NCI-H146 treated with DMSO at 0.1 percent for 48 hours (cell line): ENCODE measurements around the gene RPTOR.
A peak's percentile ranks its signal among the peaks of the same experiment; 100 is the strongest.

Experiments used
- DNase-seq: peaks from one replicate; lab custom pipeline; 2025; ENCODE audit not compliant: unreplicated experiment; lab: John Stamatoyannopoulos, UW

Gene RPTOR

GRCh38 chr17:80965606-80966005 lies 421.0 kb downstream of the RPTOR start:
- DNase-seq: no peak

GRCh38 chr17:80967404-80967872 lies 422.8 kb downstream of the RPTOR start:
- DNase-seq: no peak

DNA sequence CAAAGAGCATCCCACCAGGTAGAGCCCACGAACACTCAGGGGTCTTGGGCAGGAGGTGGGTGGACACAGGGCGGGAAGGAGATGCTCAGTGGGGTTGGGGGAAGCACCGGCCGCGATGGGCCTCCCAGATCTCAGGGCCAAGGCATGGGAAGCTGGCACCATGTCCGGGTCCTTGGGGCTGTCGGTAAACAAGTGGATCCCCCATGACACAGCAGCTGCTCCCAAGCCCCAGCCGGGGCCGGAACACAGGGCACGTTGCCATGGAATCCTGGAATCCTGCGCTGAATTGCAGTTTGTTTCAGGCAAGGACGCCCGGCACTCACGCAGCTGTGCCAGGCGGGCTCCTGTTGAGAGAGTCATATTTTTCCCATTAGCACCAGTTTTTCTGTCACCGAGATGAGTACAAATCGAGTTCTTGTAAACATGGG lies 424.0 kb downstream of the RPTOR start:
- DNase-seq: peak; percentile 57

GRCh38 chr17:80969030-80969673 lies 424.5 kb downstream of the RPTOR start:
- DNase-seq: no peak

DNA sequence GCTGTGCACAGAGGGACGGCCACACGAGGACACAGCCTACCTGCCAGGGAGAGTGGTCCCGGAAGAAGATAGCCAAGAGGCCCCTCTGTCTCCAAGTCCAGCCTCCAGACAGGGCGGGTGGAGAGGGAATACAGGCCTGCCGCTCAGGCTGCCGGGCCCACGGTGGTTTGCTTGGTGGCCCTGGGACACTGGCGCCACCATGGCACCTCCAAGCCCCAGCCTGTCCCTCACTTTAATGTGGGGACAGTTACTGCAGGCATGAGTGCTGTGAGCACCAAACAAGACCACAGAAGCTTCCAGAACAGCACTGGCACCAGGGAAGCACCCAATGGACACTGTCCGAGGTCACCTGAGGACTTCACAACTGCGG lies 425.0 kb downstream of the RPTOR start:
- no peak for DNase-seq

GRCh38 chr17:80970044-80970761 lies 425.6 kb downstream of the RPTOR start:
- no peak for DNase-seq

DNA sequence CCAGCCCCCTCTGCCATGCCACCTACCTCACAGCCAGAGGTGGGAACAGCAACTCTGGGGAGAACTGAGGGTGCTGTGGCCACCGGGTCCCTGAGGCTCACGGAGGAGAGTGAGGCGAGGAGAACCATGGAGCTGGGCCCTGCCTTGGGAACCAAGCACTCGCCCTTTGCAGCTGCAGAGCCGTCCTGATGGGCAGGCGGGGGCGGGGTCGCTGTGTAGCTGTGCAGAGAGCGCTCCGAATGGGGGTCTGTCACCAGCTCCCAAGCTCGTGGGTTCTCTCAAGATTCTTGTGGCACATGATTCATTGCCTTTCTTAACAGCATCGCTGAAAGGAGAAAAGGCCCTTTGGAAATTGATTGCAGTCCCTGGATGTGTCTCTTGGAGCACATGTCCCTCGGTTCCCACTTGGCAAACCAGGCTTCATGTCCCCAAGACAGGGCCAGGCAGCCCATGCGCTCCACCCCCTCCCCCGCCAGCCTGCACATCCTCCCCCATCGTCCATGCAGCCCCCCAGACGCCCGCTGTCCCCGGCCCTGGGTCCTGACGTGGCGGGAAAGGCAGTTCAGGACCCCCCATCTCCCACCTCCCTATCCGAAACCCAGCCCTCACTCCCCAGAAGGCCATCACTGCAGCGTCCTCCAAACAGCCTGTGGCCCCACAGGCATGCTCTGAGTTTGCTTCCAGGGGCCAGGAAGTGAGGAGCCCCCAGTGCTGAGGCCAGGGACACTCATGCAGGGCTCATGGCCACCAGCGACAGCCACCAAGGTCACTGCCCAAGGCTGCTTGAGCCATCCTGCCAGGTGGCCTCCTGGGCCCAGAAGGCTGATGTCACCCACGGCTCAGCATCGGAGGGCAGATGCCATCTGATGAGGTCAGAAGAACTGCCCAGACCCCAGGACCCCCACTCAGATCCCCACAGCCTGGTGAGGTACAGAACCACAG lies 426.4 kb downstream of the RPTOR start:
- no peak for DNase-seq

DNA sequence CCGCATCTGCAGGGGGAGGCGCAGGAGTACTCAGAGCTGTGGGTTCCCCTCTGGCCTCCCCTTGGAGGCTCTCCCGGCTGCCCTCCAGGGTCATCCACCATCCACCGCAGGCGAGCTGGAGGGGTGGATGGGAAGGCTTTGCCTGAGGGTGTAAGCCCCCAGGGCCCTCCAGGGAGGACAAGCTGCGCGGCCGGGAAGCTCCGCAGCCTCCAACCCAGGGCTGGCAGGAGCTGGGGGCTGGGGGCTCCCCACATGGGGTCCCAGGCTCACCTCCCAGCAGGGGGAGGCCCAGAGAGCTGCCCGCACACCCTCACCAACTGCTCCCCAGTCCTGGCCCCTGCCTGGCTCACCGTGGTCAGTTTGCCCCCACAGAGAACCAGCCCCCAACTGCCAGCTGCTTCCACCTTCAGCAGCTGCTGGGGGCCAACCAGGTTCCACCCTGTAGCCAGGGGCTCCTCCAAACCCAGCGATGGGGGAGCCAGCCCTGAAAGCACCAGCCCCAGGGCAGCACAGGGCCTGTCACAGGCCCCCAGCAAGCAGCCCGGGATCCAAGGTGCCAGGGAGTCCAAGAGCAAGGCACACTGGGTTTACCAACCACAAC lies 427.2 kb downstream of the RPTOR start:
- DNase-seq: no peak

- DNase-seq: no peak
Observed at GRCh38 chr17:80976701-80977100, 432.1 kb downstream of the RPTOR start.

DNA sequence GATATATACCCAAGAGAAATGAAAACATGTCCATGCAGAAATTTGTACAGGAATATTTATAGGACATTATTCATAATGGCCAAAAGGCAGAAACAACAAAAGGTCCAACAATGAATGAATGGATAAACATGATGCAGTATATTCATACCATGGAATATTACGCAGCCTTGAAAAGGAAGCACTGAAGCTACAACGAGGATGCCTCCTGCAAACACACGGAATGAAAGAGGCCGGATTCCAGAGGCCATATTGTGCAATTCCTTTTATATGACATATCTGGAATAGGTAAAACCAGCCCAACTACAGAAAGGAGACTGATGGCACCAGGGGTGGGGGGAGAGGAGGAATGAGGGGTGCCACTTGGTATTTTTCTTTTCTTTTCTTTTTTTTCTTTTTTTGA lies 432.5 kb downstream of the RPTOR start:
- no peak for DNase-seq

- no peak for DNase-seq
Observed at GRCh38 chr17:80978499-80979497, 434.2 kb downstream of the RPTOR start.

DNA sequence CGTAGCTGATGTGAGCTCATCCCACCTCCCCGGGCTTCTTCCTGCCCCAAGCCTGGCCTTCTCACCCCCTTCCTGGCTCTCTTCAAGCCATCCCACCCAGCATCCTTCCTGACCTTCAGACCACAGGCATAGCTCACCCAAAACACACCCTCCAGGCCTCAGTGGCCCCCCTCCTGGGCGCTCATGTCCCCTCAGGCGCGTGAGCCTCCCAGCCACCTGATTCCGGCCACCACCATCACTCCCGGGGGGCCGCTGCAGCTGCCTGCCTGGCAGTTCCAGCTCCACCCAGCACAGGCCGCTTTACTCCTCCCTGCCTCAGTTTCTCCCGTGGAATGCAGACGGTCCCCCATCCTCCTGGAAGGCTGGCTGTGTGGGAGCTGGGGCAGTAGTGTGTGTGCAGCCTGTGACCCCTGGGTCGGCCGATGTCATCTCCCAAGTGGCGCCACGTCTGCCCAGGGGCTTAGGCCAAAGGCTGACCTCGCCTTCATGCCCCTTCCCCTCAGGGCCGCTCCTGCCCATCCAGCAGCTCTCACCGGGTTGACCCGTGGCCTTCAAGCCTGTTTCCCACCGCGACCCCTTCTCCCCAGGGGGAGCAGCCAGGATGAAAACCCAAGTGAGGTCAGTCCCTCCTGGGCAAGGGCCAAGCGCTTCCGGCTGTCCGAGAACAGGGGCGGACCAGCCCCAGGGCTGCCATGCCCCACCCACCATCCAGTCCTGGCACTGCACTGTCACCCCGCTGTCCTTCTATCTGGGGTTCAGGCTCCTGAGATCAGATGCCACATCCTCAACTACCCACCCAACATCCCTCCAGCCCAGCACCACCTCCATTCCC lies 435.1 kb downstream of the RPTOR start:
- DNase-seq: no peak

DNA sequence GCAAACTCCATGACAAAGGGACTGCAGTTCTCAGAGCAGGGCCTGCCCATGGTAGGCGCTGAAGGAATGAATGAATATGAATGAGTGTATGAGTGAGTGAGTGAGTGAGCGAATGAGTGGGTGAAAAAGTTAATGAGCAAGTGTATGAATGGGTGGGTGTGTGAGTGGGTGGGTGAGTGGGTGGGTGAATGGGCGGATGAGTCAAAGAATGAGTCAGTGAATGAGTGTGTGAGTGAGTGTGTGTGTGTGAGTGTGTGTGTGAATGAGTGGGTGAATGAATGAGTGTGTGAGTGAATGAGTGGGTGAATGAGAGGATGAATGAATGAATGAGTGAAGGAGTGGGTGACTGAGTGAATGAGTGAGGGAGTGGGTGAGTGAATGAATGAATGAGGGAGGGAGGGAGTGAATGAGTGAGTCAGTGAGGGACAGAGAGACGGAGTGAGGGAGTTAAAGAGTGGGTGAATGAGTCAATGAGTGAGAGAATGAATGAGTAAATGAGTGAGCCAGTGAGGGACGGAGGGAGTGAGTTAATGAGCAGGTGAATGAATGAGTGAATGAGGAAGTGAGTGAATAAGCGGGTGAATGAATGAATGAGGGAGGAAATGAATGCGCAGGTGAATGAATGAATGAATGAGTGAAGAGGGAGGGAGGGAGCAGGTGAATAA lies 435.9 kb downstream of the RPTOR start:
- no peak for DNase-seq

GRCh38 chr17:80981062-80981902 lies 436.6 kb downstream of the RPTOR start:
- no peak for DNase-seq

DNA sequence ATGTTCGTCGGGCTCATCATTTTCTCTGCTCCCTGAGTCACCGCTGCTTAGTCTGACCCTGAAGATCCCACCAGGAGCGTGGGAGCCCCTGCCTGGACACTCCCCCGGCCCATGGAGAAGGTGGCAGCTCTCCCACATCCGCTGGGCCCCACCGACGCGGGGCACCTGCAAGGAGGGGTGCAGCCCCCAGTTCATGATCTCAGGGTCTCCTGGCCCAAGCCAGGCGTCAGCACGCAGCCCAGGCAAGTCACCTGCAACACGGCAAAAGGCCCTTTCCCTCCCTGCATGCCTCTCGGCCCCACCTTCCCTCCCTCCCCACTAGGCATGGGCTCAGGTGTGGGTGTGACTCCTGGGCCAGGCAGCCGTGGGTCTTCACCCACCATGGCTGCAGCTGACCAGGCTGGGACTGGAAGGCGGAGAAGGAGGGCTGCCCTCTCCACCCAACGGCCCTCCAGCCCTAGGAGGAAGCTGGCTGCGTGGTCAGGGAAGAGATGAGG lies 437.3 kb downstream of the RPTOR start:
- no peak for DNase-seq

GRCh38 chr17:80982426-80982974 lies 437.9 kb downstream of the RPTOR start:
- no peak for DNase-seq

- no peak for DNase-seq
Observed at GRCh38 chr17:80983545-80983944, 438.9 kb downstream of the RPTOR start.
